Measurements from ENCODE around the gene LDLRAD4.

LDLRAD4 gene

DNA sequence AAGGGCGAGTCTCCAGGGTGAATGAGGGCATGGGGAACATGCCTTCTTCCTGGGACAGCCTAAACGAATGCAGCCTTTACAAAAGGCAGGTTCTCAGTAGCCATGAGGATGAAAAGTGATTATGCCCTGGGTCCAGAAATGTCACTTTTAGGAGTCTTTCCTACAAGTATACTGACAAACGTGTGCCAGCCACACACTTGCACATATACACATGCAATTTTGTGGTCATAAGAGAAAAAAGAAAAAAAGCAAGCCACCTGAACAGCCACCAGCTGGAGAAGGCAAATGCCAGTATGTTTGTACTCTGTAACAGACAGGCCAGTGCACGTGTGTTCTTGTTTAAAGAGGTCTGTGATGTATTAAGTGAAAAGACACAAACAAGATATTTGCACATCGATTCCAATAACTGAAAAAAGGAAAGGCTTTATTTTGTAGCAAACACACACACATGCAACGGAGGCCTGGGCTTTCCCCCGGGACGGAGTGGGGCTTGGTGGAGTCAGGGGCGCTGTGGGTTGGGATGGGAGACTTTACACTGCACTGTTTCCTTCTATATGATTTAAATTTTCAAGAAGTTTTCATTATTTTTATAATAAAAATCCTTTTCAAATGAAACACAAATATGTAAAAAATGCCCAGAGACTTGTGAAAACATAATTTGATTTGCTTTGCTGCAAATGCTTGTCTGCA, 399.4 kb downstream of the LDLRAD4 start:
- H3K4me3 ChIP-seq (ENCODE audit: low read depth in 1 of 2, low read length in 2 of 2): no peak overlapping the region
- H3K4me2 ChIP-seq (ENCODE audit: insufficient read depth, low read length): peak overlapping the region; percentile 80; the same call in 1 of the 2 replicates
- no peak for ATAC-seq (ENCODE audit: insufficient read depth, low read depth)

DNA sequence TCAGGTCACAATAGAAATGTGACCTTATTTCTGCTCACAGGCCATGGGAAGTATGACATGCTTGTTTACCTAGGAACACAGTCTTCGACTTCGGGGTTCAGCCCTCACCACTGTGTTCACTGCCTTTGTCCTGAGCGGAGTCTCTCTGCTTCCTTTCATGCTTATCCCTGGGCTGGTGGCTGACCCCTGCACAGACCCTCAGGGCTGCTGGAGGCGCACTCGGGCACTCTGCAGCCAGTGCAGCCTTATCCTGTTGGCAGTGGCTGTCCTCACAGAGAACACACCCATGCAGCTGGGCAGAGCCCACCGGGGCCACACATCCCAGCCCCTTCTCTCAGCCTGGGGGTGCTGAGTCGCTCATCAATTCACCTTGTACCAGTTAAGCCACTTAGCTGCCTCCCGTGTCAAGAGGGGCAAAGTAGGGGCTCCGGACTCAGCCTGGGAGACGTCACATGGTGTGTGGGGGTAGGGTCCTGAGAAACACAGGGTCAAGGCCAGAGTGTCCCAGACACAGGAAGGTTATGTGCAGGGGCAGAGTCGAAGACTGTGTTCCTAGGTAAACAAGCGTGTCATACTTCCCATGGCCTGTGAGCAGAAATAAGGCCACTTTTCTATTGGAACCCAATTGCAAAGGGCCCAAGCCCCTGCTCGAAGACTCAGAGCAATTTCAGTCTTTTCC, 400.3 kb downstream of the LDLRAD4 start:
- Histone ChIP-seq H3K27me3 (ENCODE audit: insufficient read depth, low read length, poor library complexity) (no peaks in the 10 kb centered on the region), H3K4me2 (ENCODE audit: insufficient read depth, low read length) (no peak overlapping the region), H3K4me3 (ENCODE audit: low read depth in 1 of 2, low read length in 2 of 2) (no peak overlapping the region), H3K9me3 (ENCODE audit: insufficient read depth, low read length, severe bottlenecking) (no peaks in the 10 kb centered on the region), H4K20me1 (ENCODE audit: insufficient read depth, low read length) (peaks cover 91% of the 10 kb centered on the region), H3K36me3 (ENCODE audit: insufficient read depth, low read length) (peaks cover 89% of the 10 kb centered on the region), H3K27ac (ENCODE audit: low read length) (peak overlapping the region; percentile 42), H3K9ac (ENCODE audit: low read depth, low read length) (no peak overlapping the region), H3K4me1 (ENCODE audit: insufficient read depth, low read length) (peaks cover 59% of the 10 kb centered on the region), H3K79me2 (ENCODE audit: insufficient read depth, low read length) (peaks cover 100% of the 10 kb centered on the region), H2AFZ (ENCODE audit: low read depth, low read length) (no peak overlapping the region)
- no peak for ATAC-seq (ENCODE audit: insufficient read depth, low read depth)
- TF ChIP-seq EZH2 (IDR thresholded peaks at IDR 0.05; ENCODE audit: borderline replicate concordance, low read depth, low read length, severe bottlenecking): no peak
- TF ChIP-seq, protein P1, sequence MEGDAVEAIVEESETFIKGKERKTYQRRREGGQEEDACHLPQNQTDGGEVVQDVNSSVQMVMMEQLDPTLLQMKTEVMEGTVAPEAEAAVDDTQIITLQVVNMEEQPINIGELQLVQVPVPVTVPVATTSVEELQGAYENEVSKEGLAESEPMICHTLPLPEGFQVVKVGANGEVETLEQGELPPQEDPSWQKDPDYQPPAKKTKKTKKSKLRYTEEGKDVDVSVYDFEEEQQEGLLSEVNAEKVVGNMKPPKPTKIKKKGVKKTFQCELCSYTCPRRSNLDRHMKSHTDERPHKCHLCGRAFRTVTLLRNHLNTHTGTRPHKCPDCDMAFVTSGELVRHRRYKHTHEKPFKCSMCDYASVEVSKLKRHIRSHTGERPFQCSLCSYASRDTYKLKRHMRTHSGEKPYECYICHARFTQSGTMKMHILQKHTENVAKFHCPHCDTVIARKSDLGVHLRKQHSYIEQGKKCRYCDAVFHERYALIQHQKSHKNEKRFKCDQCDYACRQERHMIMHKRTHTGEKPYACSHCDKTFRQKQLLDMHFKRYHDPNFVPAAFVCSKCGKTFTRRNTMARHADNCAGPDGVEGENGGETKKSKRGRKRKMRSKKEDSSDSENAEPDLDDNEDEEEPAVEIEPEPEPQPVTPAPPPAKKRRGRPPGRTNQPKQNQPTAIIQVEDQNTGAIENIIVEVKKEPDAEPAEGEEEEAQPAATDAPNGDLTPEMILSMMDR (IDR thresholded peaks at IDR 0.05; ENCODE audit: borderline replicate concordance, extremely low read depth, low read length, poor library complexity, severe bottlenecking): no peak
- no peak for DNase-seq

More for the DNA sequence above, 399.4 kb downstream of the LDLRAD4 start:
- TF ChIP-seq, protein P1 (IDR thresholded peaks at IDR 0.05; ENCODE audit: borderline replicate concordance, extremely low read depth, low read length, poor library complexity, severe bottlenecking): no peak
- no peak for TF ChIP-seq EZH2 (IDR thresholded peaks at IDR 0.05; ENCODE audit: borderline replicate concordance, low read depth, low read length, severe bottlenecking)
- Histone ChIP-seq H3K79me2 (ENCODE audit: insufficient read depth, low read length) (peaks cover 100% of the 10 kb centered on the region), H3K4me1 (ENCODE audit: insufficient read depth, low read length) (peaks cover 64% of the 10 kb centered on the region), H3K36me3 (ENCODE audit: insufficient read depth, low read length) (peaks cover 83% of the 10 kb centered on the region), H2AFZ (ENCODE audit: low read depth, low read length) (no peak overlapping the region), H4K20me1 (ENCODE audit: insufficient read depth, low read length) (peaks cover 84% of the 10 kb centered on the region), H3K9me3 (ENCODE audit: insufficient read depth, low read length, severe bottlenecking) (no peaks in the 10 kb centered on the region), H3K27ac (ENCODE audit: low read length) (peak overlapping the region; percentile 58), H3K9ac (ENCODE audit: low read depth, low read length) (no peak overlapping the region), H3K27me3 (ENCODE audit: insufficient read depth, low read length, poor library complexity) (no peaks in the 10 kb centered on the region)
- DNase-seq: no peak

DNA sequence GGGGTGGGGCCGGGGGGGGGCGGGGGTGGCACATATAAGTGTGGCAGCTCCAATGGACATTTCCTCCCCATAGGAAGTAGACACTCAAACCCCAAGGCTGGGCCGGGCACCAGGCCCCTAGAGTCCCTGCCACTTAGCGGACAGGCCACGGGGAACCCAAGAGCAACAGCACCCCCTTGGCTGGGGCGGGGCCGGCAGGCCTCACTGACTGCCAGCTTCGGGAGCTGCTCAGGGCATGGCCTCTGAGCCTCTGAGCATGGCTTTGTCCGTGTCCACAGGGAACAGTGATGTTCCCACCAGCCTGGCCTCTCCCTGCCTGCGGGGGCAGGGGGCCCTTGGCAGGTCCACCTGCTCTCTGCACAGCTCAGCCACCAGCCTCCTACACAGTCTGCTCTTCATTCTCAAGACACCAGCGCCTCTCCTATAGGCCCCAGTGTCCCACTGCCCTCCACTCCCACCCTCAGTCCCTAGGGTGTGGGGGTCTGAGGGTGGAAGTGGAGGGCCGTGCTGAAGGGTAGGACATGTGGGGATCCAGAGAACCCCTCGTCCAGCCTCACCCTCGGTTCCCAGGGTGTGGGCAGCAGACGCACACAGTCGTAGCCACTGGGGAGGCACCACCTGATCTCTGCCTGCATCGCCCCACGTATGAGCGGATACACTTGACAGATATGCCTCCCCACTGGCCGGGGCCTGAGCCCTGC, 401.1 kb downstream of the LDLRAD4 start:
- Histone ChIP-seq H3K4me1 (ENCODE audit: insufficient read depth, low read length) (peaks cover 51% of the 10 kb centered on the region), H3K27ac (ENCODE audit: low read length) (peak overlapping the region; percentile 14; the same call in 1 of the 2 replicates), H3K4me2 (ENCODE audit: insufficient read depth, low read length) (no peak overlapping the region), H2AFZ (ENCODE audit: low read depth, low read length) (no peak overlapping the region), H3K27me3 (ENCODE audit: insufficient read depth, low read length, poor library complexity) (no peaks in the 10 kb centered on the region), H4K20me1 (ENCODE audit: insufficient read depth, low read length) (peaks cover 93% of the 10 kb centered on the region), H3K9me3 (ENCODE audit: insufficient read depth, low read length, severe bottlenecking) (no peaks in the 10 kb centered on the region), H3K36me3 (ENCODE audit: insufficient read depth, low read length) (peaks cover 94% of the 10 kb centered on the region), H3K9ac (ENCODE audit: low read depth, low read length) (no peak overlapping the region), H3K79me2 (ENCODE audit: insufficient read depth, low read length) (peaks cover 100% of the 10 kb centered on the region), H3K4me3 (ENCODE audit: low read depth in 1 of 2, low read length in 2 of 2) (no peak overlapping the region)
- DNase-seq (no peak), ATAC-seq (ENCODE audit: insufficient read depth, low read depth) (no peak)
- TF ChIP-seq EZH2 (IDR thresholded peaks at IDR 0.05; ENCODE audit: borderline replicate concordance, low read depth, low read length, severe bottlenecking): no peak
- TF ChIP-seq, protein P1 (IDR thresholded peaks at IDR 0.05; ENCODE audit: borderline replicate concordance, extremely low read depth, low read length, poor library complexity, severe bottlenecking): no peak

Measured in DND-41 (cell line).